Naive thymus-derived CD4-positive, alpha-beta T cell (primary cell): ENCODE results near the gene CDHR3. TPM values are rescaled to one million over a fixed set of nuclear protein-coding genes. Genes with fewer than 3 reads are reported as not detected.
"Not testable (repeated sequence)": the region's sequence is repeated elsewhere in the genome, so short reads cannot be mapped to it uniquely, and the experiment has no call there.

ENCODE experiments used
- ATAC-seq: fragments of 150-1000 bp; cut with Tn5 transposase; 2 replicates; pipeline ENCODE4 v1.10.0; 2021; ENCODE audit warnings: mild to moderate bottlenecking, moderate library complexity
- CTCF ChIA-PET: fragments of 350-600 bp; sonication (Branson Sonifier 250); formaldehyde crosslinking; loops from one replicate; lab custom pipeline; 2021; ENCODE audit warnings: antibody characterized with exemption; lab: Charles Lee
- POLR2A ChIA-PET: fragments of 350-600 bp; sonication (Branson Sonifier 250); formaldehyde crosslinking; loops from one replicate; lab custom pipeline; 2021; ENCODE audit warnings: antibody characterized with exemption, inconsistent platforms; lab: Charles Lee
- DNase-seq, 9 donors: peaks; one replicate each; pipeline versions ENCODE4 v3.0.0 to v3.0.0-alpha.2; 2020 to 2022; ENCODE audit warnings: mixed read lengths in 1 of 9
- H3K27ac ChIP-seq: one replicate; pipeline ENCODE4 v1.7.0; 2013; ENCODE audit warnings: mild to moderate bottlenecking, low read depth, low read length, moderate library complexity
- H3K27me3 ChIP-seq, 2 donors: one replicate each; pipeline ENCODE4 v1.7.0; 2013; ENCODE audit warnings: low read length in 2 of 2, mild to moderate bottlenecking in 2 of 2, moderate library complexity in 2 of 2; ENCODE audit not compliant: control insufficient read depth in 2 of 2, insufficient read depth in 2 of 2
- H3K36me3 ChIP-seq, 3 experiments: 1 replicate in 2 of 3; 2 replicates in 1 of 3; pipeline ENCODE4 v1.7.0; 2013; ENCODE audit warnings: low read length in 3 of 3, mild to moderate bottlenecking in 3 of 3, moderate library complexity in 1 of 3; ENCODE audit not compliant: insufficient read depth in 3 of 3, control insufficient read depth in 2 of 3
- H3K4me1 ChIP-seq, 2 donors: one replicate each; pipeline ENCODE4 v1.7.0; 2013; ENCODE audit warnings: low read length in 2 of 2, mild to moderate bottlenecking in 2 of 2, moderate library complexity in 1 of 2; ENCODE audit not compliant: control insufficient read depth in 2 of 2, insufficient read depth in 2 of 2
- H3K4me3 ChIP-seq: 2 replicates; pipeline ENCODE4 v1.7.0; 2013; ENCODE audit warnings: mild to moderate bottlenecking, low read length
- H3K9me3 ChIP-seq, 3 experiments: 1 replicate in 2 of 3; 2 replicates in 1 of 3; pipeline ENCODE4 v1.7.0; 2013; ENCODE audit warnings: low read length in 3 of 3; ENCODE audit not compliant: control insufficient read depth in 2 of 3
- H3K27ac Mint-ChIP-seq, 9 donors: one replicate each; pipeline ENCODE4 v1.8.0; 2020 to 2022; ENCODE audit warnings: mixed read lengths in 9 of 9, mild to moderate bottlenecking in 8 of 9, moderate library complexity in 5 of 9, inconsistent platforms in 2 of 9
- H3K27me3 Mint-ChIP-seq, 5 donors: one replicate each; pipeline ENCODE4 v1.8.0; 2021 to 2022; ENCODE audit warnings: mixed read lengths in 5 of 5, mild to moderate bottlenecking in 1 of 5
- H3K36me3 Mint-ChIP-seq, 5 donors: one replicate each; pipeline ENCODE4 v1.8.0; 2020 to 2022; ENCODE audit warnings: mixed read lengths in 5 of 5, mild to moderate bottlenecking in 3 of 5, inconsistent platforms in 1 of 5
- H3K4me1 Mint-ChIP-seq, 7 donors: one replicate each; pipeline ENCODE4 v1.8.0; 2020 to 2022; ENCODE audit warnings: mixed read lengths in 7 of 7, mild to moderate bottlenecking in 3 of 7, inconsistent platforms in 1 of 7
- H3K4me3 Mint-ChIP-seq, 10 donors: one replicate each; pipeline ENCODE4 v1.8.0; 2020 to 2022; ENCODE audit warnings: mild to moderate bottlenecking in 10 of 10, mixed read lengths in 10 of 10, moderate library complexity in 6 of 10, inconsistent platforms in 2 of 10
- H3K9me3 Mint-ChIP-seq, 11 donors: one replicate each; pipeline ENCODE4 v1.8.0; 2020 to 2022; ENCODE audit warnings: mixed read lengths in 11 of 11, mild to moderate bottlenecking in 4 of 11, inconsistent platforms in 1 of 11, moderate library complexity in 1 of 11
- intact Hi-C, 2 donors: fragments of 100-400 bp; cut with micrococcal nuclease; formaldehyde crosslinking; loops; one replicate each; pipeline ENCODE4 v1.15.1; 2023
- polyA plus RNA-seq, 2 donors: library from polyadenylated mRNA; unstranded; fragments of 300-500 nt; fragmentation: Illumina TruSeq; gene quantifications; one replicate each; pipeline ENCODE4 v1.2.3, GENCODE V29; 2021
- total RNA-seq, 6 experiments: library from RNA in 5 of 6; stranded (reverse) in 5 of 6; gene quantifications; 1 replicate in 5 of 6; 2 replicates in 1 of 6; pipeline ENCODE4 v1.2.3 and lab custom pipeline; 2021 to 2026

CDHR3 gene
- total and polyA plus RNA-seq, 7 experiments from 2014 or later: 1.1 to 14.0 (median 6.5) TPM

GRCh38 chr7:105980645-105981396 is 17.8 kb downstream of the CDHR3 start:
- no peaks in the 10 kb centered on the region for H3K27me3 ChIP-seq
- intact Hi-C loops: no loop called here
- Mint-ChIP-seq H3K36me3 (peaks cover 0 to 5% (median 3%) of the 10 kb centered on the region in 5 donors), H3K27ac (peak overlapping the region in 1 of 9 donors; percentile 27), H3K4me3 (no peak overlapping the region), H3K4me1 (peaks cover 0 to 6% (median 0%) of the 10 kb centered on the region in 7 donors), H3K9me3 (peaks cover 0 to 1% (median 0%) of the 10 kb centered on the region in 11 donors), H3K27me3 (peaks cover 0 to 25% (median 6%) of the 10 kb centered on the region in 5 donors)
- DNase-seq (no peak), ATAC-seq (no peak)
- H3K27ac ChIP-seq: no peak overlapping the region
- H3K4me3 ChIP-seq: no peak overlapping the region
- no peaks in the 10 kb centered on the region for H3K9me3 ChIP-seq
- ChIA-PET POLR2A (no interaction called here), CTCF (interaction anchor here (0.6 kb wide), 1 partner anchor 62 kb away, joined by 3 read pairs; no protein-coding TSS in a partner anchor)
- H3K4me1 ChIP-seq: no peaks in the 10 kb centered on the region
- no peaks in the 10 kb centered on the region for H3K36me3 ChIP-seq

GRCh38 chr7:105982388-105982787 is 19.3 kb downstream of the CDHR3 start:
- ChIA-PET CTCF (no interaction called here), POLR2A (interaction anchor here (0.7 kb wide), 1 partner anchor 90 kb away, joined by 3 read pairs; no protein-coding TSS in a partner anchor)
- peaks cover 0 to 18% (median 6%) of the 10 kb centered on the region in 7 donors for H3K4me1 Mint-ChIP-seq
- DNase-seq (no peak), ATAC-seq (no peak)
- H3K27me3 Mint-ChIP-seq: peaks cover 0 to 32% (median 6%) of the 10 kb centered on the region in 5 donors
- no peaks in the 10 kb centered on the region for H3K4me1 ChIP-seq
- intact Hi-C loops: no loop called here
- H3K9me3 ChIP-seq: no peaks in the 10 kb centered on the region
- no peak overlapping the region for H3K4me3 ChIP-seq
- peaks cover 0 to 5% (median 3%) of the 10 kb centered on the region in 5 donors for H3K36me3 Mint-ChIP-seq
- H3K27ac Mint-ChIP-seq: no peak overlapping the region
- H3K36me3 ChIP-seq: no peaks in the 10 kb centered on the region
- peaks cover 0 to 1% (median 0%) of the 10 kb centered on the region in 11 donors for H3K9me3 Mint-ChIP-seq
- no peak overlapping the region for H3K27ac ChIP-seq
- H3K4me3 Mint-ChIP-seq: no peak overlapping the region
- H3K27me3 ChIP-seq: no peaks in the 10 kb centered on the region

GRCh38 chr7:105984808-105985207 is 21.7 kb downstream of the CDHR3 start:
- ChIA-PET CTCF (interaction anchor here (0.7 to 1.6 kb wide), 3 partner anchors 58 to 77 kb away, joined by 3 to 5 read pairs (median 3); no protein-coding TSS in a partner anchor), POLR2A (interaction anchor here (0.7 kb wide), 1 partner anchor 181 kb away, joined by 4 read pairs; no protein-coding TSS in a partner anchor)
- H3K4me3 Mint-ChIP-seq, DNase-seq, H3K9me3 ChIP-seq, H3K27me3 ChIP-seq, H3K27ac ChIP-seq, H3K4me1 ChIP-seq, H3K36me3 ChIP-seq, H3K9me3 Mint-ChIP-seq, intact Hi-C loops, ATAC-seq, H3K4me3 ChIP-seq, H3K36me3 Mint-ChIP-seq: not testable (repeated sequence)
- peak overlapping the region in 1 of 9 donors; percentile 31 for H3K27ac Mint-ChIP-seq
- H3K4me1 Mint-ChIP-seq: peaks cover 0 to 18% (median 6%) of the 10 kb centered on the region in 7 donors
- H3K27me3 Mint-ChIP-seq: peaks cover 0 to 41% (median 6%) of the 10 kb centered on the region in 5 donors

- Histone ChIP-seq H3K4me1 (no peaks in the 10 kb centered on the region), H3K36me3 (no peaks in the 10 kb centered on the region), H3K27ac (no peak overlapping the region), H3K27me3 (no peaks in the 10 kb centered on the region), H3K4me3 (no peak overlapping the region), H3K9me3 (no peaks in the 10 kb centered on the region)
- H3K9me3 Mint-ChIP-seq: peaks cover 0 to 1% (median 0%) of the 10 kb centered on the region in 11 donors
- peaks cover 0 to 46% (median 6%) of the 10 kb centered on the region in 5 donors for H3K27me3 Mint-ChIP-seq
- peaks cover 0 to 5% (median 0%) of the 10 kb centered on the region in 5 donors for H3K36me3 Mint-ChIP-seq
- DNase-seq (no peak), ATAC-seq (no peak)
- no peak overlapping the region for H3K4me3 Mint-ChIP-seq
- intact Hi-C loops: no loop called here
- peaks cover 0 to 18% (median 6%) of the 10 kb centered on the region in 7 donors for H3K4me1 Mint-ChIP-seq
- peak overlapping the region in 1 of 9 donors; percentile 31 for H3K27ac Mint-ChIP-seq
- ChIA-PET POLR2A (interaction anchor here (0.7 kb wide), 1 partner anchor 182 kb away, joined by 4 read pairs; no protein-coding TSS in a partner anchor), CTCF (interaction anchor here (0.6 to 1.6 kb wide), 3 partner anchors 57 to 889 kb away, joined by 3 to 5 read pairs (median 4); no protein-coding TSS in a partner anchor)
These were observed 22.2 kb downstream of the CDHR3 start for GRCh38 chr7:105985229-105985628.

- CTCF ChIA-PET: interaction anchor here (0.6 to 1.6 kb wide), 4 partner anchors 13 to 890 kb away, joined by 3 to 5 read pairs (median 4); no protein-coding TSS in a partner anchor
- intact Hi-C loops: no loop called here
These were observed 22.7 kb downstream of the CDHR3 start for GRCh38 chr7:105985672-105986215.

GRCh38 chr7:105987046-105987445 is 24.0 kb downstream of the CDHR3 start:
- CTCF ChIA-PET: no interaction called here
- intact Hi-C loops: no loop called here
- peak overlapping the region in 2 of 9 donors; percentile 39 to 45 for H3K27ac Mint-ChIP-seq

More at GRCh38 chr7:105985672-105986215, 22.7 kb downstream of the CDHR3 start:
- no peaks in the 10 kb centered on the region for H3K9me3 ChIP-seq
- no peak overlapping the region for H3K4me3 Mint-ChIP-seq
- no peak overlapping the region for H3K4me3 ChIP-seq
- H3K27me3 ChIP-seq: no peaks in the 10 kb centered on the region
- peaks cover 0 to 47% (median 6%) of the 10 kb centered on the region in 5 donors for H3K27me3 Mint-ChIP-seq
- no peak overlapping the region for H3K27ac ChIP-seq
- no peaks in the 10 kb centered on the region for H3K36me3 ChIP-seq
- H3K36me3 Mint-ChIP-seq: peaks cover 0 to 5% (median 0%) of the 10 kb centered on the region in 5 donors
- ATAC-seq (no peak), DNase-seq (no peak)
- peaks cover 0 to 1% (median 0%) of the 10 kb centered on the region in 11 donors for H3K9me3 Mint-ChIP-seq
- peaks cover 0 to 18% (median 6%) of the 10 kb centered on the region in 7 donors for H3K4me1 Mint-ChIP-seq
- H3K4me1 ChIP-seq: no peaks in the 10 kb centered on the region
- POLR2A ChIA-PET: interaction anchor here (0.7 kb wide), 1 partner anchor 182 kb away, joined by 4 read pairs; no protein-coding TSS in a partner anchor
- no peak overlapping the region for H3K27ac Mint-ChIP-seq

More at GRCh38 chr7:105987046-105987445, 24.0 kb downstream of the CDHR3 start:
- no peak for ATAC-seq
- Histone ChIP-seq H3K27me3 (no peaks in the 10 kb centered on the region), H3K4me1 (no peaks in the 10 kb centered on the region), H3K27ac (no peak overlapping the region), H3K9me3 (no peaks in the 10 kb centered on the region), H3K4me3 (no peak overlapping the region), H3K36me3 (no peaks in the 10 kb centered on the region)
- Mint-ChIP-seq H3K4me1 (peaks cover 0 to 12% (median 9%) of the 10 kb centered on the region in 7 donors), H3K27me3 (peaks cover 0 to 52% (median 0%) of the 10 kb centered on the region in 5 donors), H3K36me3 (peaks cover 0 to 5% (median 0%) of the 10 kb centered on the region in 5 donors), H3K4me3 (no peak overlapping the region), H3K9me3 (peaks cover 0 to 1% (median 0%) of the 10 kb centered on the region in 11 donors)
- POLR2A ChIA-PET: no interaction called here
- no peak for DNase-seq
